ENCODE data around the gene GRK2.

The GRK2 gene

DNA sequence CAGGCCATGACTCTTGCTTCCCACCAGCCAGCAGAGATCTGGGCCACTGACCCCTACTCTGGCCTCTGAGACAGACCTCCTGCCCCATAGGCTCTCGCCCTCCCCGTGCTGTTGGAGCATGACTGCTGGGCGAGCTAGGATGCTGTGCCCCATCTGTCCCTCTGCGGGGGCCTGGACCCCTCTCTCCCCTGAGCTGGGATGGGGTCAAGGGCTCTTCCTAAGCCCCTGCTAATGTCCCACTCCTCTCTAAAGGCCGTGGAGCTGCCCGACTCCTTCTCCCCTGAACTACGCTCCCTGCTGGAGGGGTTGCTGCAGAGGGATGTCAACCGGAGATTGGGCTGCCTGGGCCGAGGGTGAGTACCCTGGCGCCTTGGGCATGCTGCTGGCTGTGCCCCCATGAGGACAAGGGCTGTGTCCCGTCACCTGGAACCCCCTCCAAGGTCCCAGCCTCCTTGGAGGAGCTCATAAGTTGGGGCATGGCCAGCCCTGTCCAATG is 16.7 kb downstream of the GRK2 start:
- H3K27ac Mint-ChIP-seq = no peak overlapping the region
- DNase-seq = no peak
- no peak overlapping the region for H3K4me3 Mint-ChIP-seq
- TF ChIP-seq, protein P1, sequence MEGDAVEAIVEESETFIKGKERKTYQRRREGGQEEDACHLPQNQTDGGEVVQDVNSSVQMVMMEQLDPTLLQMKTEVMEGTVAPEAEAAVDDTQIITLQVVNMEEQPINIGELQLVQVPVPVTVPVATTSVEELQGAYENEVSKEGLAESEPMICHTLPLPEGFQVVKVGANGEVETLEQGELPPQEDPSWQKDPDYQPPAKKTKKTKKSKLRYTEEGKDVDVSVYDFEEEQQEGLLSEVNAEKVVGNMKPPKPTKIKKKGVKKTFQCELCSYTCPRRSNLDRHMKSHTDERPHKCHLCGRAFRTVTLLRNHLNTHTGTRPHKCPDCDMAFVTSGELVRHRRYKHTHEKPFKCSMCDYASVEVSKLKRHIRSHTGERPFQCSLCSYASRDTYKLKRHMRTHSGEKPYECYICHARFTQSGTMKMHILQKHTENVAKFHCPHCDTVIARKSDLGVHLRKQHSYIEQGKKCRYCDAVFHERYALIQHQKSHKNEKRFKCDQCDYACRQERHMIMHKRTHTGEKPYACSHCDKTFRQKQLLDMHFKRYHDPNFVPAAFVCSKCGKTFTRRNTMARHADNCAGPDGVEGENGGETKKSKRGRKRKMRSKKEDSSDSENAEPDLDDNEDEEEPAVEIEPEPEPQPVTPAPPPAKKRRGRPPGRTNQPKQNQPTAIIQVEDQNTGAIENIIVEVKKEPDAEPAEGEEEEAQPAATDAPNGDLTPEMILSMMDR (IDR thresholded peaks at IDR 0.05) = no peak
- H3K4me1 Mint-ChIP-seq = peaks cover 11% of the 10 kb centered on the region
- no peaks in the 10 kb centered on the region for H3K9me3 Mint-ChIP-seq
- no peaks in the 10 kb centered on the region for H3K27me3 Mint-ChIP-seq (ENCODE audit: low read depth, poor library complexity)
- H3K36me3 Mint-ChIP-seq (ENCODE audit: low read depth) = peaks cover 7% of the 10 kb centered on the region

DNA sequence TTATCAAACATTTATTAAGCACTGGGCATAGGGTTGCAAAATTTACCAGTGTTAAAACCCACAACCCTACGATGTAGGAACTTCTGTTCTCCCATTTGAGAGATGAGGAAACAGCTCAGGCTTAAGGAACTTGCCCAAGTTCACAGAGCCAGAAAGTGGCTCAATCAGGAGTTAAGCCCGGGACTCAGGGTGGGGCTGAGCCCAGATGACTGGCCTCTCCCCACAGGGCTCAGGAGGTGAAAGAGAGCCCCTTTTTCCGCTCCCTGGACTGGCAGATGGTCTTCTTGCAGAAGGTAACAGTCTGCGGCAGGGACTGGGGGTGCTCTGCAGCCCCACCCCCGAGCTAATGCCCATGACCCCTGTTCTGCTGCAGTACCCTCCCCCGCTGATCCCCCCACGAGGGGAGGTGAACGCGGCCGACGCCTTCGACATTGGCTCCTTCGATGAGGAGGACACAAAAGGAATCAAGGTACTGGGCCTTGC is 17.2 kb downstream of the GRK2 start:
- peaks cover 14% of the 10 kb centered on the region for H3K4me1 Mint-ChIP-seq
- no peak overlapping the region for H3K4me3 Mint-ChIP-seq
- DNase-seq = no peak
- no peaks in the 10 kb centered on the region for H3K27me3 Mint-ChIP-seq (ENCODE audit: low read depth, poor library complexity)
- H3K36me3 Mint-ChIP-seq (ENCODE audit: low read depth) = peaks cover 7% of the 10 kb centered on the region
- TF ChIP-seq, protein P1 (IDR thresholded peaks at IDR 0.05) = no peak
- H3K9me3 Mint-ChIP-seq = no peaks in the 10 kb centered on the region
- no peak overlapping the region for H3K27ac Mint-ChIP-seq

DNA sequence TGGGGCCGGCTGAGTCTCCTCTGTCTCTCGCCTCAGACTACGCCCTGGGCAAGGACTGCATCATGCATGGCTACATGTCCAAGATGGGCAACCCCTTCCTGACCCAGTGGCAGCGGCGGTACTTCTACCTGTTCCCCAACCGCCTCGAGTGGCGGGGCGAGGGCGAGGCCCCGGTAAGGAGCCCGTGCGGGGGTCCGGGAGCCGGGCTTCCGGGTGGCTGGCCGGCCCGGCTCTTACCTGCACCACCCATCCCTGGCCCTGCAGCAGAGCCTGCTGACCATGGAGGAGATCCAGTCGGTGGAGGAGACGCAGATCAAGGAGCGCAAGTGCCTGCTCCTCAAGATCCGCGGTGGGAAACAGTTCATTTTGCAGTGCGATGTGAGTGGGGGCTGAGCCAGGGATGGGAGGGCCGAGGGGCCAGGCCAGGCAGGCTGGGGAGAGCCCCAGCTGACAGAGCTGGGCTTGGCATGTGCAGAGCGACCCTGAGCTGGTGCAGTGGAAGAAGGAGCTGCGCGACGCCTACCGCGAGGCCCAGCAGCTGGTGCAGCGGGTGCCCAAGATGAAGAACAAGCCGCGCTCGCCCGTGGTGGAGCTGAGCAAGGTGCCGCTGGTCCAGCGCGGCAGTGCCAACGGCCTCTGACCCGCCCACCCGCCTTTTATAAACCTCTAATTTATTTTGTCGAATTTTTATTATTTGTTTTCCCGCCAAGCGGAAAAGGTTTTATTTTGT is 18.7 kb downstream of the GRK2 start:
- Mint-ChIP-seq H3K27me3 (ENCODE audit: low read depth, poor library complexity) (no peaks in the 10 kb centered on the region), H3K27ac (no peak overlapping the region), H3K4me1 (peaks cover 17% of the 10 kb centered on the region), H3K4me3 (no peak overlapping the region), H3K36me3 (ENCODE audit: low read depth) (peaks cover 6% of the 10 kb centered on the region), H3K9me3 (no peaks in the 10 kb centered on the region)
- DNase-seq = no peak
- TF ChIP-seq, protein P1 (IDR thresholded peaks at IDR 0.05) = no peak

DNA sequence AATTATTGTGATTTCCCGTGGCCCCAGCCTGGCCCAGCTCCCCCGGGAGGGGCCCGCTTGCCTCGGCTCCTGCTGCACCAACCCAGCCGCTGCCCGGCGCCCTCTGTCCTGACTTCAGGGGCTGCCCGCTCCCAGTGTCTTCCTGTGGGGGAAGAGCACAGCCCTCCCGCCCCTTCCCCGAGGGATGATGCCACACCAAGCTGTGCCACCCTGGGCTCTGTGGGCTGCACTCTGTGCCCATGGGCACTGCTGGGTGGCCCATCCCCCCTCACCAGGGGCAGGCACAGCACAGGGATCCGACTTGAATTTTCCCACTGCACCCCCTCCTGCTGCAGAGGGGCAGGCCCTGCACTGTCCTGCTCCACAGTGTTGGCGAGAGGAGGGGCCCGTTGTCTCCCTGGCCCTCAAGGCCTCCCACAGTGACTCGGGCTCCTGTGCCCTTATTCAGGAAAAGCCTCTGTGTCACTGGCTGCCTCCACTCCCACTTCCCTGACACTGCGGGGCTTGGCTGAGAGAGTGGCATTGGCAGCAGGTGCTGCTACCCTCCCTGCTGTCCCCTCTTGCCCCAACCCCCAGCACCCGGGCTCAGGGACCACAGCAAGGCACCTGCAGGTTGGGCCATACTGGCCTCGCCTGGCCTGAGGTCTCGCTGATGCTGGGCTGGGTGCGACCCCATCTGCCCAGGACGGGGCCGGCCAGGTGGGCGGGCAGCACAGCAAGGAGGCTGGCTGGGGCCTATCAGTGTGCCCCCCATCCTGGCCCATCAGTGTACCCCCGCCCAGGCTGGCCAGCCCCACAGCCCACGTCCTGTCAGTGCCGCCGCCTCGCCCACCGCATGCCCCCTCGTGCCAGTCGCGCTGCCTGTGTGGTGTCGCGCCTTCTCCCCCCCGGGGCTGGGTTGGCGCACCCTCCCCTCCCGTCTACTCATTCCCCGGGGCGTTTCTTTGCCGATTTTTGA is 19.5 kb downstream of the GRK2 start:
- H3K9me3 Mint-ChIP-seq = no peaks in the 10 kb centered on the region
- no peak overlapping the region for H3K27ac Mint-ChIP-seq
- H3K4me3 Mint-ChIP-seq = no peak overlapping the region
- DNase-seq = no peak
- H3K27me3 Mint-ChIP-seq (ENCODE audit: low read depth, poor library complexity) = no peaks in the 10 kb centered on the region
- peaks cover 26% of the 10 kb centered on the region for H3K4me1 Mint-ChIP-seq
- TF ChIP-seq, protein P1 (IDR thresholded peaks at IDR 0.05) = no peak
- H3K36me3 Mint-ChIP-seq (ENCODE audit: low read depth) = peaks cover 5% of the 10 kb centered on the region

DNA sequence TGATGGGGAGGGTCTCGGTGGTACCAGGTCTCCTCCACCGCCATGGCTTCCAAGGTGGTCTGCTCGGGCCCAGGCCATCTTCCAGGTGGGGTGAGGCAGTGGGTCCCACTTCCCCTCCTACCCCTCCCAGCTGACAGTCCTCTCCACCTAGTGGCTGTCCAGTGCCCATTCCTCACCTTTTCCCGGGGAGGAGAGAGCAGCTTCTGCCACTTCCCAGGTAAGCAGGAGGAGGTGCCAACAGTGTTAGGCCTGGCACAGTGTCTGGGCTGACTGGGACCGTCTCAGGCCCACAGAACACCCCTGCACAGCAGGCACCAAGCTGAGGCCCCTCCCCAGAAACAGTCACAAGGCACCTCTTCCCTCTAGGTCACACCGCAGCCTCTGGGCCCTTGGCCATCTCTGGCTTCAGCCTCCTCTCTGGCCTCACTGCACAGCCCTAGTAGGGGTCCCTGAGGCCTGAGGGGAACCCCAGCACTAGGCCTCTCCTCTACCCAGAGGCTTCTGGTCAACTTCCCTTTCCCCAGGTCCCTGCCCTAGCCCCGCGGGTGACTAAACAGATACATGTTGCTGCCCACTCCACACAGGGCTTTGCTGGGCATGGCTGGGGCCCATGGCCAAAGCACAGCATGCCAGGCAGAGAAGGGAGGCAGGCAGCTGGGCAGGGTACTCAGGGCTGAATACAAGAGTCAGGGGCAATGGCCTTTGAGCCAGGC is 20.5 kb downstream of the GRK2 start:
- peaks cover 28% of the 10 kb centered on the region for H3K4me1 Mint-ChIP-seq
- DNase-seq = no peak
- H3K27me3 Mint-ChIP-seq (ENCODE audit: low read depth, poor library complexity) = no peaks in the 10 kb centered on the region
- H3K4me3 Mint-ChIP-seq = peak overlapping the region; percentile 84
- peaks cover 5% of the 10 kb centered on the region for H3K36me3 Mint-ChIP-seq (ENCODE audit: low read depth)
- TF ChIP-seq, protein P1 (IDR thresholded peaks at IDR 0.05) = no peak
- H3K27ac Mint-ChIP-seq = peak overlapping the region; percentile 95
- no peaks in the 10 kb centered on the region for H3K9me3 Mint-ChIP-seq
